Measurements from ENCODE around the gene HOXD4.

HOXD4 gene

GRCh38 chr2:176121190-176122051 lies 29.9 kb upstream of the HOXD4 start:
- H3K27ac Mint-ChIP-seq, result no peak overlapping the region

DNA sequence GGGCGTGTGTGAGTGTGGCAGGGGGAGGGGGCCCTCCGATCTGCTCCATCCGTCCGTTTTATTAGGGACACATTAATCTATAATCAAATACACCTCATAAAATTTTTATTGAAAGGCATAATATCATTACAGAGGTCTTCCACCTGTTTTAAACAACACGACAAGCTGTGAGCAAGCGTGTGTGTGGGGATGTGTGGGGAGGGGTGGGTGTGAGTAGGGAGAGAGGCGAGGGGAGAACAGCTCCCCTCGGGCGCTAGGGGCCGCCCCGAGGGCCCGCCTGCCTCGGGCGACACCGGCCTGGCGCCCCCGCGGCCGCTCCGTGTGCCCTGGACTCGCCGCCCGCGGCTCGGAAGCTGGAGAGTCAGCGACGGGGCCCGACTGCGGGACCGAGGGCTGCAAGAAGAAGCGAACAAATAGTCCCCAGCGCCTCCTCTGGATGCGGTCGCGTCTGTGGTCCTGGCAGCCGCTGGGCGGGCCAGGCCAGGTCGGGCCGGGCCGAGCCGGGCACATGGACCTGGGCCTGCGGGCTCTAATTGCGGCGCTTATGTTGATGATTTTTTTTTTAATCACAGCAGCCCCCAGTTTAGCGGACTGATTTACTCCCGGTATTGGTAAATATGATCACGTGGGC lies 29.2 kb upstream of the HOXD4 start:
- peak overlapping the region; percentile 49 for H3K27ac Mint-ChIP-seq

More at GRCh38 chr2:176121190-176122051, 29.9 kb upstream of the HOXD4 start:
- H3K36me3 Mint-ChIP-seq (ENCODE audit: low read depth), result peaks cover 2% of the 10 kb centered on the region
- peaks cover 88% of the 10 kb centered on the region for H3K27me3 Mint-ChIP-seq (ENCODE audit: low read depth)
- peaks cover 3% of the 10 kb centered on the region for H3K9me3 Mint-ChIP-seq
- no peak overlapping the region for H3K4me3 Mint-ChIP-seq
- H3K4me1 Mint-ChIP-seq (ENCODE audit: low read depth), result peaks cover 9% of the 10 kb centered on the region

DNA sequence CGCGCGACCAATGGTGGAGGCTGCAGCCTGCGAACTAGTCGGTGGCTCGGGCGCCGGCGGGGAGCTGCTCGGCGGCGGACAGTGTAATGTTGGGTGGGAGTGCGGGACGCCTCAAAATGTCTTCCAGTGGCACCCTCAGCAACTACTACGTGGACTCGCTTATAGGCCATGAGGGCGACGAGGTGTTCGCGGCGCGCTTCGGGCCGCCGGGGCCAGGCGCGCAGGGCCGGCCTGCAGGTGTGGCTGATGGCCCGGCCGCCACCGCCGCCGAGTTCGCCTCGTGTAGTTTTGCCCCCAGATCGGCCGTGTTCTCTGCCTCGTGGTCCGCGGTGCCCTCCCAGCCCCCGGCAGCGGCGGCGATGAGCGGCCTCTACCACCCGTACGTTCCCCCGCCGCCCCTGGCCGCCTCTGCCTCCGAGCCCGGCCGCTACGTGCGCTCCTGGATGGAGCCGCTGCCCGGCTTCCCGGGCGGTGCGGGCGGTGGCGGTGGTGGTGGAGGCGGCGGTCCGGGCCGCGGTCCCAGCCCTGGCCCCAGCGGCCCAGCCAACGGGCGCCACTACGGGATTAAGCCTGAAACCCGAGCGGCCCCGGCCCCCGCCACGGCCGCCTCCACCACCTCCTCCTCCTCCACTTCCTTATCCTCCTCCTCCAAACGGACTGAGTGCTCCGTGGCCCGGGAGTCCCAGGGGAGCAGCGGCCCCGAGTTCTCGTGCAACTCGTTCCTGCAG lies 28.5 kb upstream of the HOXD4 start, which contains the start of gene HOXD9:
Gene HOXD9, plus strand, starts transcription at position 37 of the 728 bp plus-strand sequence. Its CDS starts 50 bp downstream, at position 87.
- Mint-ChIP-seq H3K4me3 (no peak within 1 kb of the TSS), H3K9me3 (peaks cover 3% of the 10 kb centered on the region), H3K27me3 (ENCODE audit: low read depth) (peaks cover 89% of the 10 kb centered on the region), H3K36me3 (ENCODE audit: low read depth) (peaks cover 2% of the 10 kb centered on the region), H3K27ac (peak within 1 kb of the TSS; percentile 49), H3K4me1 (ENCODE audit: low read depth) (peaks cover 9% of the 10 kb centered on the region)

More for the DNA sequence above, 29.2 kb upstream of the HOXD4 start:
- Mint-ChIP-seq H3K27me3 (ENCODE audit: low read depth) (peaks cover 88% of the 10 kb centered on the region), H3K4me3 (no peak overlapping the region), H3K36me3 (ENCODE audit: low read depth) (peaks cover 2% of the 10 kb centered on the region), H3K9me3 (peaks cover 3% of the 10 kb centered on the region), H3K4me1 (ENCODE audit: low read depth) (peaks cover 9% of the 10 kb centered on the region)

- H3K27ac Mint-ChIP-seq, result peak overlapping the region; percentile 21
- H3K4me3 Mint-ChIP-seq, result no peak overlapping the region
- H3K36me3 Mint-ChIP-seq (ENCODE audit: low read depth), result peaks cover 2% of the 10 kb centered on the region
- H3K4me1 Mint-ChIP-seq (ENCODE audit: low read depth), result peaks cover 13% of the 10 kb centered on the region
- H3K27me3 Mint-ChIP-seq (ENCODE audit: low read depth), result peaks cover 89% of the 10 kb centered on the region
- peaks cover 3% of the 10 kb centered on the region for H3K9me3 Mint-ChIP-seq
Measured at GRCh38 chr2:176123411-176124109, 27.8 kb upstream of the HOXD4 start.

GRCh38 chr2:176124110-176124946 lies 27.0 kb upstream of the HOXD4 start:
- Mint-ChIP-seq H3K36me3 (ENCODE audit: low read depth) (no peaks in the 10 kb centered on the region), H3K4me1 (ENCODE audit: low read depth) (peaks cover 9% of the 10 kb centered on the region), H3K27ac (peak overlapping the region; percentile 36), H3K9me3 (no peaks in the 10 kb centered on the region), H3K27me3 (ENCODE audit: low read depth) (peaks cover 89% of the 10 kb centered on the region), H3K4me3 (no peak overlapping the region)

DNA sequence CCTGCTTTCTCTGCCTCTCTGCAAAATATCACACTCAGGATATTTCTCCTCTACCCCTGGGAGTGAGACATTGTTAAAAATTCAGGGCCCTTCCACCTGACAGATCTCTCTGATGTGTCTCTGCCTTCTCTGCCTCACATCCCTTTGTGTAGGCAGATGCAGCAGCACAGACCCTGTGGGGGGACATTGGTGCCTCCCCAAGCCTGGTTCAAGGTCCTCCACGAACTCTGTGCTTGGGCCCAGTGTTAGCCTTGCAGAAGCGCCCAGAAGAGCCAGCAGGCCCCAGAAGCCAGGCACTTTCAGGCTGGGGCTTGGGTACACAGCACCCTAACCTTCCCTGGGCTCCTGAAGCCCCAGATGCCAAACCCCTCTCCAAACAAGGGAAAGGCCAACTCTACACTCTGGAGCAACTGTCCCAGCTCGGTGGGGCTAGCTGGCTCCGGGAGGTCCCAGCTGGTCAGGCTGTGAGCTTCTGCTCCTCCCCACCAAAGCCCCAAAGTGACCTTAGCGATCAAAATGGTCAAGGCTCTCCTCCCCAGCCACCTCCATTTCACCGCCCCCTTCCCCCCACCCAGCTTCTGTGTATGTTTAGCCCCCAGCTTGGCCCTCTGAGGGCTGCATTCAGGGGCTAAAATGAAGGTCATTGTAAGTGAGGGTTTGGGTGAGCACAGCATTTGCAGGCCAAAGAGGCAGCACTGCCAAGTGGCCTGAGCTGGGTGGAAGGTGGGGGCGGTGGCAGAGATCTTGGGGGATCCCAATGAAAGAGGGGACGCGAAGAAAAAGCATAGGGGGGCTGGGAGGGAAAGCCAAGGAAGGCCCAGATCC lies 26.2 kb upstream of the HOXD4 start:
- Mint-ChIP-seq H3K4me3 (no peak overlapping the region), H3K27ac (no peak overlapping the region), H3K36me3 (ENCODE audit: low read depth) (no peaks in the 10 kb centered on the region), H3K9me3 (no peaks in the 10 kb centered on the region), H3K27me3 (ENCODE audit: low read depth) (peaks cover 81% of the 10 kb centered on the region), H3K4me1 (ENCODE audit: low read depth) (peaks cover 7% of the 10 kb centered on the region)

DNA sequence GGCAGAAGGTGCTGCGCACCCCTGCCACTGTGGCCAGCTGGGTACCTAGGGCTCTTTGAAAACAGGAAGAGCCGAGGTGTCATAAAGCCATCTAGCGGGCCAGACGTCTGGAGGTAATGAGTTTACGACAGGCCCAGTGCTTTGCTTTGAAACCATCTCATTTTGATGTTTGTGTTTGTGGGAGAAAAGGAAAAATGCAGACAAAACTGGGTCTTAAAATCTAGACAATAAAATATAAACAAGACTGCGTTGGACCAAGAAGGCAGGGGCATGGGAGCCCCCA lies 25.6 kb upstream of the HOXD4 start:
- H3K36me3 Mint-ChIP-seq (ENCODE audit: low read depth), result no peaks in the 10 kb centered on the region
- H3K9me3 Mint-ChIP-seq, result no peaks in the 10 kb centered on the region
- peaks cover 77% of the 10 kb centered on the region for H3K27me3 Mint-ChIP-seq (ENCODE audit: low read depth)
- no peak overlapping the region for H3K4me3 Mint-ChIP-seq
- peaks cover 7% of the 10 kb centered on the region for H3K4me1 Mint-ChIP-seq (ENCODE audit: low read depth)
- H3K27ac Mint-ChIP-seq, result peak overlapping the region; percentile 13

DNA sequence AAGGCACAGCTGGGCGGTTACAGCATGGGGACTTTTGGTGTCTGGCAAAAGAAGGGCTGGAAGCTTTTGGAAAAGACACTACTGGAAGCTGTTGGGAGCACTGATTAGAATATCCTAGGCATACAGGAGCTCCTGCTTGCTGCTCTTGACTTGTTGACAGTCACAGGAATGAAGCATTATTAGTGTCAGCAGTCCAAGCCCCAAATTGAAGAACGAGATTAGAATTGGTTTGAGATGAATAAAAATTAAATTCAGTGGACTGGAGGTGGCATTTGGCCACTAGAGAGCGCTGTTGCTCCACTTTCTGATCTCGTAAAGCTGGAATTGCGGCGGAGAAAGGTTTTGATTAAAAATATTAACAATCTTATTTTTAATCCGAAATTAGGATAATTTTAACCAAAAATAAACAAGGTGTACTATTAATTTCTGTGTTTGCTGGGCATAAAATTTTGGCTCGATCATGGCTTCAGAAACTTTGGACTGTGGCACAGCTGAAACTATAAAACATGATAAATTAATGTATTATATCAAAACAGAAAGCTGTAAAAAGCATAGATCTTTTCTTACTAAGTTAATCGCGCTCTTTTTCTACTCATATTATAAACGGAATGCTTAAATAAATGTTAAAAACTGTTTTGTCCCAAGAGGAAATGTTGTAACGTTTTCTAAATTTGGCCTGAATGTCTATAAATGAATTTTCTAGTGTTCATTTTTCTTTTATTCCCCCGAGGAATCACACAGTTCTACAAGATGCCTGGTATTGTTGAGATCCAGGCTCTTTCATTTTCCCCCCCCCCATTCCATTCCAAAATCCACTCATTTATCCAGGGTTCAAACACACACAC lies 24.2 kb upstream of the HOXD4 start:
- Mint-ChIP-seq H3K27me3 (ENCODE audit: low read depth) (peaks cover 82% of the 10 kb centered on the region), H3K4me1 (ENCODE audit: low read depth) (peaks cover 10% of the 10 kb centered on the region), H3K27ac (peak overlapping the region; percentile 69), H3K9me3 (no peaks in the 10 kb centered on the region), H3K4me3 (no peak overlapping the region), H3K36me3 (ENCODE audit: low read depth) (peaks cover 1% of the 10 kb centered on the region)

DNA sequence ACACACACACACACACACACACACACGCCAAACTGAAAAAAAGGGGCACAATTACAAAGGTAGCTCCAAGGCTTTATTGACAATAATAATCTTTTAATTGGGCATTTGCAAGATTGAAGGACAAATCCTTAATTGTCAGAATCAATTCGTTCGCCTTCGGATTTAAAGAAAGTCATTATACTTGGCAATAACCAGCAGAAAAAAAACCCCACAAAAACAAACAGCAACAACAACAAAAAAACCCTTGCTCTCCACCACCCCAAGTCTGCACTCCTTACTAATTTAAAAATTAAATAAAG lies 23.6 kb upstream of the HOXD4 start:
- H3K27me3 Mint-ChIP-seq (ENCODE audit: low read depth), result peaks cover 84% of the 10 kb centered on the region
- H3K4me3 Mint-ChIP-seq, result peak overlapping the region; percentile 25
- peaks cover 1% of the 10 kb centered on the region for H3K36me3 Mint-ChIP-seq (ENCODE audit: low read depth)
- H3K27ac Mint-ChIP-seq, result no peak overlapping the region
- H3K4me1 Mint-ChIP-seq (ENCODE audit: low read depth), result peaks cover 14% of the 10 kb centered on the region
- no peaks in the 10 kb centered on the region for H3K9me3 Mint-ChIP-seq

DNA sequence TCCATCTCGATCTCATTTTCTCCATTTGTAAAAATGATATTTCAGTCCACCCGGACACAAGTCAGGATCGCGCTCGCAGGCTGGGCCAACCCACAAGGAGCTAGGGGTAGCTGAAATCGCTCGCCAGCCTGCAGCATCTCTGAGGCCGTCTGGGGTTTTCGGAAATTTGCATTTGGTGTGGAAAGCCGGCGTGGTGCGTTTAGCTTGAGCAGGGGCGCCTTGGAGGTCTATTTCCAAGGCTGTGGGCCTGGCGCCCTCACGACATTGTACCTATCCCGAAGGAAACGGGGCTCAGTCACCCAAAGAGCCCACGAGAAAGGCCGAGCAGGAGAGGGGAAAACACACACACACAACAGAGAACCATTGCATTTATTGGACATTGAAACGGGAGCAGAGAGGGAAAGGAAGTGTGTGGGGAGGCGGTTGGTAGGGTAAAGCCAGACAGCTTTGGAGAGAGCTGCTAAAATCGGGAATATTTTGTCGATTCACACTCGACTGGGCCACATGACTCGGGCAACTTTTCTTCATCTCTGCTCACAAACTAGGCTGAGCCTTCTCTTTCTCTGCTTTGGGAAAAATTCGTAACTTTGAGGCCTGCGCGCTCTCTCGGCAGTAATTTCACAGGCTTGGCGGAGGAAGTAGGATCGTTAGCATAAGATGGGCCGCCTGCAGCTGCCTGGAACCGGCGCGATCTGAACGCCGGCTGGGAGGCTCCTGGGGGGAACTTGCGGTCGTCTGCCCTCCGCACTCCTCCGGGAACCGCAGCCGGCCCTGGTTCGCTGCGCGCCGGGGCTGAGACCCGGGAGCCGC lies 23.0 kb upstream of the HOXD4 start:
- peaks cover 14% of the 10 kb centered on the region for H3K4me1 Mint-ChIP-seq (ENCODE audit: low read depth)

DNA sequence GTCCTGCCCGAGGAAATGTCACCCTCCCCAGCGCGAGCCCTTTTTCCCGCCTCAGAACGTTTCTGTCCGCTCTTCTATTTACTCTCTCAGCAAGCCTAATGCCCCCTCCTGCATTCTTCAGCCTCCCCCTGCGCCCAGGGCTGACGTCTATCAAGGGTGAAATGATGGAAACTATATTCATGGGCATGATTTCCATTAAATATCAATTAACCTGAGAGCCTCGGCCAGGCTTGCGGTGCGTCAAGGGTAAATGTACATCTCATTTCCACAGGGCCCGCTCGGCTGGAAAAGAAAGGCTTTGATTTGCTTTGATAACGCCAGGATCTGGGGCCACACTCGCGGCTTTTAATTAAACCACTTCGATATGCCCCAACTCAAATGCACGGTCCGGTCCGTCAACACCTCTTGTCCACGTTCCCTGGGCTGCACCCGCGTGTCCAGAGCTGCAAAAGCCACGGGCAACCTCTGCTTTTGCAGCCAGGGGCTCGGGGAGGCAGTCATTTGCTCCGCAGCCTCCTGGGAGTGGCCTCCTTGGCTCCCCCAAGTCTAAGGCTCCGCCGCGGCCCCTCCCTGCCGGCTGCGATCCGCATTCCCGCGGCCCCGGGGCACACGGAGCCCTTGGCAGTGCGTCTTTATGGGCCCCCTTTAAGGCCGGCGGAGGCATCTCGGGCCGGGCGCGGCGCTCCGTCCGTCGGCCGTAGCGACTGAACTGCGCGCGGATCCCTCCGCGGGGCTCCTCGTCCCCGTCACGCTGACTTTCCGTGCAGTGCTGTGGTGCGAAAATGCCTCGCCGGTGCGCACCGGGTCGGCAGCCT lies 22.2 kb upstream of the HOXD4 start, which contains the start of gene HOXD8:
Gene HOXD8, plus strand, starts transcription at position 724 of the 815 bp plus-strand sequence. CDS start 662 bp downstream, outside the sequence.
- peaks cover 87% of the 10 kb centered on the region for H3K27me3 Mint-ChIP-seq (ENCODE audit: low read depth)
- H3K27ac Mint-ChIP-seq, result peak within 1 kb of the TSS; percentile 88

More for the DNA sequence above, 23.0 kb upstream of the HOXD4 start:
- H3K4me3 Mint-ChIP-seq, result peak overlapping the region; percentile 25
- H3K27ac Mint-ChIP-seq, result peak overlapping the region; percentile 86
- H3K27me3 Mint-ChIP-seq (ENCODE audit: low read depth), result peaks cover 87% of the 10 kb centered on the region
- peaks cover 1% of the 10 kb centered on the region for H3K36me3 Mint-ChIP-seq (ENCODE audit: low read depth)
- no peaks in the 10 kb centered on the region for H3K9me3 Mint-ChIP-seq

More for the DNA sequence above, 22.2 kb upstream of the HOXD4 start, which contains the start of gene HOXD8:
- H3K4me3 Mint-ChIP-seq, result no peak within 1 kb of the TSS
- H3K9me3 Mint-ChIP-seq, result no peaks in the 10 kb centered on the region
- H3K4me1 Mint-ChIP-seq (ENCODE audit: low read depth), result peaks cover 14% of the 10 kb centered on the region
- H3K36me3 Mint-ChIP-seq (ENCODE audit: low read depth), result peaks cover 1% of the 10 kb centered on the region
